Parathyroid adenoma (tissue), 2 donors: Measurements from ENCODE around the gene SLC7A5.
"Not testable (repeated sequence)": the region's sequence is repeated elsewhere in the genome, so short reads cannot be mapped to it uniquely, and the experiment has no call there.

ENCODE experiments used
- H2AFZ ChIP-seq: fragments of 300-600 bp; sonication (generic); one replicate; pipeline ENCODE4 v1.7.0; 2017; ENCODE audit warnings: antibody characterized with exemption, mild to moderate bottlenecking
- H3K27ac ChIP-seq: fragments of 300-600 bp; sonication (generic); one replicate; pipeline ENCODE4 v1.7.0; 2017
- H3K27me3 ChIP-seq: fragments of 300-600 bp; sonication (generic); one replicate; pipeline ENCODE4 v1.7.0; 2017; ENCODE audit warnings: low read length; ENCODE audit not compliant: control insufficient read depth, insufficient read depth
- H3K36me3 ChIP-seq: fragments of 300-600 bp; sonication (generic); one replicate; pipeline ENCODE4 v1.7.0; 2017; ENCODE audit warnings: low read length; ENCODE audit not compliant: control insufficient read depth, insufficient read depth
- H3K4me1 ChIP-seq: fragments of 300-600 bp; sonication (generic); one replicate; pipeline ENCODE4 v1.7.0; 2017; ENCODE audit warnings: control low read depth
- H3K4me2 ChIP-seq: fragments of 300-600 bp; sonication (generic); one replicate; pipeline ENCODE4 v1.7.0; 2017; ENCODE audit warnings: low read length
- H3K4me3 ChIP-seq: fragments of 300-600 bp; sonication (generic); one replicate; pipeline ENCODE4 v1.7.0; 2017; ENCODE audit warnings: low read depth, low read length
- H3K79me2 ChIP-seq: fragments of 300-600 bp; sonication (generic); one replicate; pipeline ENCODE4 v1.7.0; 2017; ENCODE audit warnings: control low read depth
- H3K9ac ChIP-seq: fragments of 300-600 bp; sonication (generic); one replicate; pipeline ENCODE4 v1.7.0; 2017; ENCODE audit warnings: mild to moderate bottlenecking
- H3K9me3 ChIP-seq: fragments of 300-600 bp; sonication (generic); one replicate; pipeline ENCODE4 v1.7.0; 2017; ENCODE audit warnings: low read length; ENCODE audit not compliant: control insufficient read depth
- CTCF ChIP-seq: fragments of 300-600 bp; sonication (generic); IDR thresholded peaks from one replicate; pipeline ENCODE4 v1.7.0; 2017; ENCODE audit warnings: antibody characterized with exemption, mild to moderate bottlenecking
- donor health status: primary hyperparathyroidism.

SLC7A5 gene

DNA sequence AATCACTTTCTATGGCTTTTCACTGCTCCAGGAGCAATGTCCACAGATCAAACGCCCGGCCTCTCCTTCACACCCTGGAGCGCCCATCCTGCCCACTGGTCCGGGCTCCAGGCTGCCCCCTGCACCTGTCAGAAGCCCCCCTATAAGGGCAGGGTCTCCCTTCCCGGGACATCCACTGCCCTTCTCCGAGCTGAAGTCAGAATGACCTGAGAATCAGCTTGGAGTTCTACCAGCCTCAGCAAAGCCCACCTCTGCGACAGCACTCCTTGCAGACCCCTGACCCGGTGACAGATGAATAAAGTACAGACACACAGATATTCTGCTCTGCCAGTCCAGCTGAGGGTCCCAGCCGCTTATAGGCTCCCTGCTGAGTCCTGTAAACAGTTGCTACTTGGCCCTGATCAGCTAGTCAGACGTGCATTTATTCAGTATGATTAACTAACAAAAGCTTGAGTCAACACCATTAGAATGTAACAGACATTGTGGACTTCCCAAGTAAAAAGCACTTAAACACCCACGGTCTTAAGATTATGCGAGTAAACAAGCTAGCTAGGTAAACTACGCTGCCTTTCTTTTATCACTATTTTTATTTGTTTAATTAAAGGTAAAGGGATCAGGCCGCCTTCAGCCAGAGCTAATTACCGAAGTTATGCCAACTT lies 4.8 kb downstream of the SLC7A5 start:
- no peak overlapping the region for H3K9ac ChIP-seq
- H3K27ac ChIP-seq: no peak overlapping the region
- H3K4me2 ChIP-seq: no peak overlapping the region

DNA sequence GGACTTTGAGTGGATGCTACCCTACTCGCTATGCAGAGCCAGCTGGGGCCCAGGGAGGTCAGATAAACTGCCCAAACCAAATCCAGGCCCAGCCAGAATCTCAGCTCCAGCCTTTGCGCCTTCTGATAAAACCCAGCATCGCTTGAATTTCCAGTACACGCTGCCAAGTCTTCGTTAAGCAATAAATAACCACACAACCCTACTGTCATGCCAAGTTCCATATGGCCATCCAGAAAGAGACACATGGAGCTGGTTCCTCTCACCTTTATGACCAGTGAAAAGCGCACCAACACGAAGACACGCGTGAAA lies 6.0 kb downstream of the SLC7A5 start:
- not testable (repeated sequence) for H3K9ac ChIP-seq, H3K4me3 ChIP-seq, H3K4me2 ChIP-seq, H3K36me3 ChIP-seq, H3K27me3 ChIP-seq, H3K4me1 ChIP-seq, H3K9me3 ChIP-seq, H3K27ac ChIP-seq, H3K79me2 ChIP-seq, H2AFZ ChIP-seq

More for the DNA sequence above, 4.8 kb downstream of the SLC7A5 start:
- no peaks in the 10 kb centered on the region for H3K36me3 ChIP-seq
- TF ChIP-seq CTCF: no peak
- no peak overlapping the region for H3K4me3 ChIP-seq
- no peaks in the 10 kb centered on the region for H3K79me2 ChIP-seq
- H3K27me3 ChIP-seq: no peaks in the 10 kb centered on the region
- H3K4me1 ChIP-seq: no peaks in the 10 kb centered on the region
- no peak overlapping the region for H2AFZ ChIP-seq
- no peaks in the 10 kb centered on the region for H3K9me3 ChIP-seq

- not testable (repeated sequence) for H3K36me3 ChIP-seq, H3K4me1 ChIP-seq, H3K27me3 ChIP-seq, H3K9me3 ChIP-seq, H3K4me2 ChIP-seq, H3K4me3 ChIP-seq, H3K27ac ChIP-seq, H2AFZ ChIP-seq, H3K9ac ChIP-seq, H3K79me2 ChIP-seq
These were observed 6.5 kb downstream of the SLC7A5 start for GRCh38 chr16:87862597-87863326.

GRCh38 chr16:87861300-87862099 lies 7.8 kb downstream of the SLC7A5 start:
- H2AFZ ChIP-seq, H3K4me3 ChIP-seq, H3K36me3 ChIP-seq, H3K9me3 ChIP-seq, H3K27me3 ChIP-seq, H3K79me2 ChIP-seq, H3K9ac ChIP-seq, H3K4me1 ChIP-seq, H3K4me2 ChIP-seq, H3K27ac ChIP-seq: not testable (repeated sequence)

DNA sequence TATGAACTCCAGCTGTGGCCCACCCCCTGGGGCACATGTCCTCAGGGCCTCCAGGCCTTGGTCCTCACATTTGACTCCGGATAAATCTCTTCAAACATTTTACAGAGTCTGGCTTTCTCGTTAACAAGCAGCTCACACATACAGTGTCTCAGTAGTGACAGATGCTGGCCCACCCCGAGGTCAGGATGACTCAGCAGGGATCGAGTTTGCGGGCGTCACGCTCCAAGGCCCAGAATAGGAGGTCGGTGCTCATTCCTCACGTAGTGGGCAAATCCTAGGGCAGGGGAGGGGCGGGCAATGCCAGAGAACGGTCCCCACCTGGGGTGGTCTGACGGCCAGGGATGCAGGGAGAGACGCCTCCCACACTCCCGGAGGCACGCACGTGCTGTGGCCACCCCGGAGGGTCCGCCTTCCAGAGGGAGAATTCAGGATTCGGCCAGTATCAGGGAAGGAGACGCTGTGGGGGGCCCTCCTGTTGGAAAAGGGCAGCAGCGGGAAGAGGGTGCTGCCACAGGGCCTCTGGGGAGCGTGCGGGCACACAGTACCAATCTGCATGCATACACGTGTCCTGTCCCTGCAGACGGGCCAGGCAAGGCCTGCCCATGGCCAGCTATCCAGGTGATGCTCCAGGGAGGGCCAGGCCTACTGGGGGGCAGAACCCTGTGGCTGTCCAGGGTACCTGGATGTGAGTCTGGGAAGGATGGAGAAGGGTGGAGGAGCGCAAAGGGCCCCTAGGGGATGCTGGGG lies 8.6 kb downstream of the SLC7A5 start:
- H3K27ac ChIP-seq: no peak overlapping the region
- H3K4me1 ChIP-seq: no peaks in the 10 kb centered on the region
- H3K4me2 ChIP-seq: no peak overlapping the region
- H2AFZ ChIP-seq: no peak overlapping the region
- TF ChIP-seq CTCF: no peak
- no peaks in the 10 kb centered on the region for H3K27me3 ChIP-seq
- H3K9ac ChIP-seq: no peak overlapping the region
- no peaks in the 10 kb centered on the region for H3K9me3 ChIP-seq
- H3K79me2 ChIP-seq: no peaks in the 10 kb centered on the region
- H3K4me3 ChIP-seq: no peak overlapping the region
- H3K36me3 ChIP-seq: no peaks in the 10 kb centered on the region

DNA sequence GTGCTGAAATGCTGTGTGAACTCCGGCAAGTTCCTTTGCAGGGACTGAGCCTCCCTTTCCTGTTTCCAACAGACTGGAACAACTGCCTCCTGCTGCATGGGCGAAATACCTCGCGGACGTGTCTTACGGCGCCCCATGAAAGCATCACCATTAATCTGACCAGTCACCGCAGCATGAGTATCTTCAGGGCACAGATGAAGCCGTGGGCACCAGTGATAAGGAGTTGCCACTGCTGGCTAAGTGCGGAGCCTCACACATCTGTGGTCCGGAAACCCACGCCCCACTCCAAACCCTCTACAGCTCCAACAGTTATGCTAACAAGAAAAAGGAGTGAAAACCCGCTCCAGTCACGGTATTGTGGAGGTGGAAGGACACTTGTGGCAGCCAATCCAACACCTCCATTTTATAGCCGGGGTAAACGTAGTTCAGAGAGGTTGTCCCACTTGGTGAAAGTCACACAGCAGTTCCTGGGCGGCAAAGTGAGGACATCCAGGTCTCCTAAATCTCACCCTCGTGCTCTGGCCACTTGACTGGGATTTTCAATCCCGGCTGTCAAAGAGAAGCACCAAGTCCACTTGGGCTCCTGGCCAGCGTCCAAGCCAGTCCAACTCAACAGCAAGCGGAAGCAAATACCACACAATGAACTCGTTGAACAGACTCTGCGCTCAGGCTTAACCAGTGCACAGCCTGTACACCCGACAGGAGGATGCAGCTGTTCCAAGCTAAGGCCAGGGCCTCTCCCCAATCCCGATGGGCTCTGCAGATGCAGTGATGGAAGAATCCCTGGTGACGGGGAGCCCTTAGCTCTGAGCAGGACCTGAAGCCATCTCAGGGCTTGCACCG lies 10.9 kb downstream of the SLC7A5 start:
- H3K27ac ChIP-seq, H3K4me1 ChIP-seq, H3K9ac ChIP-seq: not testable (repeated sequence)

More for the DNA sequence above, 10.9 kb downstream of the SLC7A5 start:
- not testable (repeated sequence) for H3K79me2 ChIP-seq, H3K4me3 ChIP-seq, H3K4me2 ChIP-seq, H3K36me3 ChIP-seq, H3K27me3 ChIP-seq, H3K9me3 ChIP-seq, H2AFZ ChIP-seq
